NCI-H2196 (cell line): Measurements from ENCODE around the gene FRMPD4.

Source experiments
- DNase-seq: peaks from one replicate; lab custom pipeline; 2025; ENCODE audit not compliant: unreplicated experiment; lab: John Stamatoyannopoulos, UW

The FRMPD4 gene

GRCh38 chrX:12611471-12611870 is 473.2 kb downstream of the FRMPD4 start:
- no peak for DNase-seq

- DNase-seq = no peak
These were observed 476.0 kb downstream of the FRMPD4 start for GRCh38 chrX:12614266-12614665.

- DNase-seq = no peak
These were observed 476.8 kb downstream of the FRMPD4 start for GRCh38 chrX:12615061-12615460.

- no peak for DNase-seq
These were observed 479.0 kb downstream of the FRMPD4 start for GRCh38 chrX:12617241-12617640.

- no peak for DNase-seq
These were observed 509.0 kb downstream of the FRMPD4 start for GRCh38 chrX:12647230-12647629.

GRCh38 chrX:12648995-12649394 is 510.7 kb downstream of the FRMPD4 start:
- DNase-seq = no peak

GRCh38 chrX:12657433-12657832 is 519.2 kb downstream of the FRMPD4 start:
- DNase-seq = no peak

- no peak for DNase-seq
These were observed 519.6 kb downstream of the FRMPD4 start for GRCh38 chrX:12657881-12658280.

GRCh38 chrX:12661464-12661863 is 523.2 kb downstream of the FRMPD4 start:
- no peak for DNase-seq

GRCh38 chrX:12672367-12673106 is 534.3 kb downstream of the FRMPD4 start:
- DNase-seq = no peak

GRCh38 chrX:12673487-12673886 is 535.2 kb downstream of the FRMPD4 start:
- DNase-seq = no peak

- no peak for DNase-seq
These were observed 541.2 kb downstream of the FRMPD4 start for GRCh38 chrX:12679522-12679921.

GRCh38 chrX:12681047-12681446 is 542.8 kb downstream of the FRMPD4 start:
- no peak for DNase-seq

GRCh38 chrX:12685541-12685940 is 547.3 kb downstream of the FRMPD4 start:
- DNase-seq = no peak

- no peak for DNase-seq
These were observed 548.1 kb downstream of the FRMPD4 start for GRCh38 chrX:12686331-12686730.

- no peak for DNase-seq
These were observed 552.4 kb downstream of the FRMPD4 start for GRCh38 chrX:12690646-12691045.

- DNase-seq = no peak
These were observed 555.5 kb downstream of the FRMPD4 start for GRCh38 chrX:12693754-12694153.

- no peak for DNase-seq
These were observed 562.5 kb downstream of the FRMPD4 start for GRCh38 chrX:12700745-12701144.

GRCh38 chrX:12701628-12702027 is 563.4 kb downstream of the FRMPD4 start:
- DNase-seq = peak; percentile 61

- DNase-seq = peak; percentile 4
These were observed 564.3 kb downstream of the FRMPD4 start for GRCh38 chrX:12702509-12703091.

GRCh38 chrX:12704706-12705105 is 566.4 kb downstream of the FRMPD4 start:
- DNase-seq = no peak

GRCh38 chrX:12709047-12709446 is 570.8 kb downstream of the FRMPD4 start:
- DNase-seq = no peak
